CD4-positive, alpha-beta T cell (primary cell): ENCODE measurements around the gene FAM181A. TPM values are rescaled to one million over a fixed set of nuclear protein-coding genes. Genes with fewer than 3 reads are reported as not detected.

Experiments
- ATAC-seq: fragments of 200-7000 bp; cut with Tn5 transposase; one replicate; pipeline ENCODE4 v1.10.0; 2022; ENCODE audit warnings: mild to moderate bottlenecking; ENCODE audit not compliant: poor library complexity
- CTCF ChIA-PET: fragments of 350-600 bp; sonication (Branson Sonifier 250); formaldehyde crosslinking; loops from one replicate; lab custom pipeline; 2021; ENCODE audit warnings: antibody characterized with exemption, inconsistent platforms; lab: Charles Lee
- POLR2A ChIA-PET: fragments of 350-600 bp; sonication (Branson Sonifier 250); formaldehyde crosslinking; loops from one replicate; lab custom pipeline; 2021; ENCODE audit warnings: antibody characterized with exemption, inconsistent platforms; lab: Charles Lee
- DNase-seq, 14 experiments: peaks; one replicate each; pipeline ENCODE4 v3.0.0-alpha.2; 2013 to 2020; ENCODE audit warnings: mixed read lengths in 2 of 14
- H3K27ac ChIP-seq, 2 donors: one replicate each; pipeline versions ENCODE4 v1.5.1 to v1.7.0; 2013; ENCODE audit warnings: low read length in 2 of 2, low read depth in 1 of 2, mild to moderate bottlenecking in 1 of 2
- H3K27me3 ChIP-seq, 2 experiments: 1 replicate in 1 of 2; 2 replicates in 1 of 2; pipeline versions ENCODE4 v1.6.1 to v1.7.0; 2013; ENCODE audit warnings: low read length in 2 of 2, control low read depth in 1 of 2, mild to moderate bottlenecking in 1 of 2, moderate library complexity in 1 of 2; ENCODE audit not compliant: insufficient read depth in 2 of 2, control insufficient read depth in 1 of 2
- H3K36me3 ChIP-seq: one replicate; pipeline ENCODE4 v1.6.1; 2013; ENCODE audit warnings: low read length, control low read depth; ENCODE audit not compliant: insufficient read depth
- H3K4me1 ChIP-seq: one replicate; pipeline ENCODE4 v1.6.1; 2013; ENCODE audit warnings: low read length, control low read depth; ENCODE audit not compliant: insufficient read depth
- H3K4me3 ChIP-seq: one replicate; pipeline ENCODE4 v1.5.1; 2013; ENCODE audit warnings: mild to moderate bottlenecking, low read length, moderate library complexity
- H3K9me3 ChIP-seq, 2 experiments: 1 replicate in 1 of 2; 2 replicates in 1 of 2; pipeline versions ENCODE4 v1.6.1 to v1.7.0; 2013; ENCODE audit warnings: low read length in 2 of 2, mild to moderate bottlenecking in 2 of 2, control low read depth in 1 of 2, moderate library complexity in 1 of 2; ENCODE audit not compliant: control insufficient read depth in 1 of 2, insufficient read depth in 1 of 2
- H3K27ac Mint-ChIP-seq: one replicate; pipeline ENCODE4 v1.8.0; 2020; ENCODE audit warnings: mixed read lengths
- H3K27me3 Mint-ChIP-seq: one replicate; pipeline ENCODE4 v1.8.0; 2021; ENCODE audit warnings: mixed read lengths
- H3K36me3 Mint-ChIP-seq: one replicate; pipeline ENCODE4 v1.8.0; 2021; ENCODE audit warnings: low read depth, mixed read lengths
- H3K4me1 Mint-ChIP-seq: one replicate; pipeline ENCODE4 v1.8.0; 2021; ENCODE audit warnings: low read depth, mixed read lengths
- H3K4me3 Mint-ChIP-seq: one replicate; pipeline ENCODE4 v1.8.0; 2020; ENCODE audit warnings: mild to moderate bottlenecking, mixed read lengths
- H3K9me3 Mint-ChIP-seq: one replicate; pipeline ENCODE4 v1.8.0; 2020; ENCODE audit warnings: mixed read lengths
- CTCF ChIP-seq: fragments of 200-600 bp; IDR thresholded peaks from one replicate; pipeline ENCODE4 v1.8.0; 2022; ENCODE audit warnings: antibody characterized with exemption, mild to moderate bottlenecking
- intact Hi-C, 2 experiments: fragments of 100-400 bp; cut with DNase I in 1 of 2; cut with micrococcal nuclease in 1 of 2; formaldehyde crosslinking; loops; one replicate each; pipeline versions ENCODE4 v1.15.1 to v1.9.0; 2023 to 2025; cut with DNase I, micrococcal nuclease
- total RNA-seq, 174 experiments: library from RNA in 2 of 174; stranded (reverse) in 2 of 174; gene quantifications; one replicate each; pipeline ENCODE4 v1.2.3 and lab custom pipeline; 2021 to 2026

The FAM181A gene
- total RNA-seq, 2 experiments from 2014 or later: not detected

DNA sequence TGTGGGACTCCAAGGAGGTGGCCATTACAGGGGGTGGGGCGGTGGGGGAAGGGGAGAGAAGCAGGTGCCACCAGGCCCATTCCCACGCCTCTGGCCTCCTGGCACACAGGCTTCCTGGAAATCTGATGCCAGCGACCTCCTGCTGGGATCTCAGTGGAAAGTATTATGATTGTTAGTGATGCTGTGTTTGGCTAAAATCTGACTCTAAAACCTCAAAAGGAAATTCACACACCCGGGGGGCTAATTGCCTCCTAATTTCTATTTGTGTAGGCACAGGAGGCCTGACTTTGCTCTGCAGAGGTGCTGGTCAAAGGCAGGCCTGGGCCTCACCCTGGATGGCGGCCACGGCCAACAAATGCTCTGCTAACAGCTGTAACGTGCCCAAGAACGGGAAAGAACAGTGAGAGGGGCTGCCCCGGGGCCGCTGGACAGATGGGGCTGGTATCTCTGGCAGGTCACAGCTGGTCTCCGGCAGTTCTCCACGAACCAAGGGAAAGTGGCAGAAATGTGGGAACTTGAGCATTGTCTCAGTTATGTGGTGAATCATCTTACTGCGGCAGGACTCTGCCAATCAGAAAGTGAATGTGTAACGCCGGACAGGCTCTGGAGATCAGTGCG, 14.3 kb downstream of the FAM181A start:
- Histone ChIP-seq H3K27ac (no peak overlapping the region), H3K4me3 (no peak overlapping the region), H3K36me3 (peaks cover 6% of the 10 kb centered on the region), H3K9me3 (no peaks in the 10 kb centered on the region), H3K4me1 (peaks cover 15% of the 10 kb centered on the region), H3K27me3 (peaks cover 0 to 7% of the 10 kb centered on the region in 2 experiments)
- CTCF ChIA-PET: interaction anchor here (0.5 to 5.9 kb wide), 2 partner anchors 30 to 180 kb away, joined by 4 to 163 read pairs; partner anchors contain the start of gene ASB2
- DNase-seq: no peak
- intact Hi-C loops: loop anchor here in 1 of 2 experiments (2.0 kb wide), 1 partner anchor 241 kb away; no protein-coding TSS in a partner anchor
- H3K4me1 Mint-ChIP-seq: no peaks in the 10 kb centered on the region
- no peaks in the 10 kb centered on the region for H3K9me3 Mint-ChIP-seq
- POLR2A ChIA-PET: interaction anchor here (1.5 to 6.4 kb wide), 3 partner anchors 18 to 37 kb away, joined by 3 to 80 read pairs (median 3); no protein-coding TSS in a partner anchor
- no peak overlapping the region for H3K27ac Mint-ChIP-seq
- H3K36me3 Mint-ChIP-seq: no peaks in the 10 kb centered on the region
- H3K4me3 Mint-ChIP-seq: no peak overlapping the region
- no peak for TF ChIP-seq CTCF
- peaks cover 5% of the 10 kb centered on the region for H3K27me3 Mint-ChIP-seq
- ATAC-seq: no peak

DNA sequence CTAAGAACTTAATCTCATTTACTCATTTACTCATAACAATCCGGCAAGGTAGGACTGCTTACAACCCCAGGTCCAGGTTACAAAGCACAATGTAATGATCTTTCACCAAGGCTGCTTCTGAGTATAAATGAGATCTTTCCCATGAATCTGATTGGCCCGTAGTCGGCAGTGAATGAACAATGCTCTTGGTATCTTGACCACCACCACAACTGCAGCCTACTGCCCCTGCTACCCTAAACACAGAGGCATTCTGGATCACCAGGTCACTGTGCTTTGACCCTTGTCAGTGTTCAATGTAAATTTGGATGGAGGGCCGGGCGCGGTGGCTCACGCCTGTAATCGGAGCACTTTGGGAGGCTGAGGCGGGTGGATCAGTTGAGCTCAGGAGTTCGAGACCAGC, 15.9 kb downstream of the FAM181A start:
- ChIA-PET POLR2A (no interaction called here), CTCF (interaction anchor here (5.9 kb wide), 1 partner anchor 29 kb away, joined by 163 read pairs; the partner anchor contains the start of gene ASB2)
- no peaks in the 10 kb centered on the region for H3K4me1 Mint-ChIP-seq
- Histone ChIP-seq H3K36me3 (peaks cover 10% of the 10 kb centered on the region), H3K4me1 (peaks cover 15% of the 10 kb centered on the region), H3K4me3 (no peak overlapping the region), H3K27ac (no peak overlapping the region), H3K9me3 (no peaks in the 10 kb centered on the region), H3K27me3 (peaks cover 0 to 7% of the 10 kb centered on the region in 2 experiments)
- no peaks in the 10 kb centered on the region for H3K9me3 Mint-ChIP-seq
- intact Hi-C loops: loop anchor here in 1 of 2 experiments (1.0 kb wide), 1 partner anchor 13 kb away; no protein-coding TSS in a partner anchor
- no peak overlapping the region for H3K27ac Mint-ChIP-seq
- H3K27me3 Mint-ChIP-seq: peaks cover 5% of the 10 kb centered on the region
- H3K36me3 Mint-ChIP-seq: no peaks in the 10 kb centered on the region
- ATAC-seq (no peak), DNase-seq (no peak)
- H3K4me3 Mint-ChIP-seq: no peak overlapping the region
- TF ChIP-seq CTCF: no peak

DNA sequence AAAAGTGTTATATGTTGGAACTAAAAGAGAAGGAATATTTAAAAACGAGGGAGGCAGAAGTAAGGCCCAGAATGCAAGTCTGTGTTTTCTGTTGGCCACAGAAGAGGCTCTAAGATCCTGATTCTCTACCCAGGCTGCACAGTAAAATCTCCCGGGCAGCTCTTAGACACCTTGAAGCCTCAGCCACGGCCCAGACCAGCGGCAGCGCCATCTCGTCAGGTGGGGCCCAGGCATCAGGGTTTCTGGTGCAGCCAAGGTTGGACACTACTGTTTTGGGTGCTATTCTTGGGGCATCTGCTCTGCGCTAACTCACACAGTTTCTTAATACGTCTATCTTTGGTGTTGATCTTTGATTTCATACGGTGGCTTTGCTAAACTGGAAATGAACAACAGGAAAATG, 16.8 kb downstream of the FAM181A start:
- intact Hi-C loops: loop anchor here in 1 of 2 experiments (1.0 kb wide), 1 partner anchor 12 kb away; no protein-coding TSS in a partner anchor
- no peak for ATAC-seq
- Histone ChIP-seq H3K27me3 (peaks cover 0 to 3% of the 10 kb centered on the region in 2 experiments), H3K36me3 (peaks cover 10% of the 10 kb centered on the region), H3K4me1 (peaks cover 15% of the 10 kb centered on the region), H3K4me3 (no peak overlapping the region), H3K9me3 (no peaks in the 10 kb centered on the region), H3K27ac (no peak overlapping the region)
- Mint-ChIP-seq H3K9me3 (no peaks in the 10 kb centered on the region), H3K27ac (no peak overlapping the region), H3K36me3 (no peaks in the 10 kb centered on the region), H3K27me3 (peaks cover 5% of the 10 kb centered on the region), H3K4me3 (no peak overlapping the region), H3K4me1 (no peaks in the 10 kb centered on the region)
- POLR2A ChIA-PET: no interaction called here
- CTCF ChIA-PET: interaction anchor here (5.9 kb wide), 1 partner anchor 28 kb away, joined by 163 read pairs; the partner anchor contains the start of gene ASB2
- DNase-seq: no peak
- no peak for TF ChIP-seq CTCF
